ENCODE measurements around the gene IGSF21.
"Not testable (repeated sequence)": the region's sequence is repeated elsewhere in the genome, so short reads cannot be mapped to it uniquely, and the experiment has no call there.

Gene IGSF21

GRCh38 chr1:18408656-18409370 lies 301.2 kb downstream of the IGSF21 start:
- H3K9me3 ChIP-seq, result peaks cover 21% of the 10 kb centered on the region
- H3K4me1 ChIP-seq, result peaks cover 10% of the 10 kb centered on the region
- H3K36me3 ChIP-seq (replicated peaks), result no peaks in the 10 kb centered on the region
- in situ Hi-C loops (cut with MboI; ENCODE audit: low sequenced_read_pairs), result no loop called here
- no peaks in the 10 kb centered on the region for H3K27me3 ChIP-seq (ENCODE audit: low read depth)
- no peak overlapping the region for H3K4me3 ChIP-seq
- no peak for DNase-seq (ENCODE audit: low spot score in 2 of 2)

GRCh38 chr1:18409609-18410237 lies 302.1 kb downstream of the IGSF21 start:
- Histone ChIP-seq H3K4me1 (peaks cover 10% of the 10 kb centered on the region), H3K9me3 (peaks cover 21% of the 10 kb centered on the region), H3K27me3 (ENCODE audit: low read depth) (no peaks in the 10 kb centered on the region), H3K4me3 (no peak overlapping the region), H3K36me3 (replicated peaks) (no peaks in the 10 kb centered on the region)
- in situ Hi-C loops (cut with MboI; ENCODE audit: low sequenced_read_pairs), result no loop called here
- no peak for DNase-seq (ENCODE audit: low spot score in 2 of 2)

- Histone ChIP-seq H3K27me3 (ENCODE audit: low read depth) (no peaks in the 10 kb centered on the region), H3K4me1 (peaks cover 10% of the 10 kb centered on the region), H3K4me3 (no peak overlapping the region), H3K36me3 (replicated peaks) (no peaks in the 10 kb centered on the region), H3K9me3 (peaks cover 25% of the 10 kb centered on the region)
- in situ Hi-C loops (cut with MboI; ENCODE audit: low sequenced_read_pairs), result no loop called here
- peak; percentile 69 to 73 for DNase-seq (ENCODE audit: low spot score in 2 of 2)
Measured at GRCh38 chr1:18410407-18410806, 302.8 kb downstream of the IGSF21 start.

GRCh38 chr1:18411321-18411720 lies 303.7 kb downstream of the IGSF21 start:
- peaks cover 25% of the 10 kb centered on the region for H3K9me3 ChIP-seq
- H3K36me3 ChIP-seq (replicated peaks), result no peaks in the 10 kb centered on the region
- no peak for DNase-seq (ENCODE audit: low spot score in 2 of 2)
- H3K4me3 ChIP-seq, result no peak overlapping the region
- H3K4me1 ChIP-seq, result peaks cover 10% of the 10 kb centered on the region
- H3K27me3 ChIP-seq (ENCODE audit: low read depth), result no peaks in the 10 kb centered on the region
- in situ Hi-C loops (cut with MboI; ENCODE audit: low sequenced_read_pairs), result no loop called here

GRCh38 chr1:18411820-18412641 lies 304.4 kb downstream of the IGSF21 start:
- in situ Hi-C loops (cut with MboI; ENCODE audit: low sequenced_read_pairs), result no loop called here
- H3K9me3 ChIP-seq, result peaks cover 25% of the 10 kb centered on the region
- H3K4me1 ChIP-seq, result peaks cover 16% of the 10 kb centered on the region

GRCh38 chr1:18412882-18413353 lies 305.3 kb downstream of the IGSF21 start:
- H3K9me3 ChIP-seq, result peaks cover 25% of the 10 kb centered on the region
- no peaks in the 10 kb centered on the region for H3K27me3 ChIP-seq (ENCODE audit: low read depth)
- H3K36me3 ChIP-seq (replicated peaks), result no peaks in the 10 kb centered on the region
- peaks cover 21% of the 10 kb centered on the region for H3K4me1 ChIP-seq
- in situ Hi-C loops (cut with MboI; ENCODE audit: low sequenced_read_pairs), result no loop called here
- H3K4me3 ChIP-seq, result no peak overlapping the region
- DNase-seq (ENCODE audit: low spot score in 2 of 2), result no peak

More at GRCh38 chr1:18411820-18412641, 304.4 kb downstream of the IGSF21 start:
- no peak for DNase-seq (ENCODE audit: low spot score in 2 of 2)
- H3K36me3 ChIP-seq (replicated peaks), result no peaks in the 10 kb centered on the region
- no peaks in the 10 kb centered on the region for H3K27me3 ChIP-seq (ENCODE audit: low read depth)
- H3K4me3 ChIP-seq, result no peak overlapping the region

GRCh38 chr1:18413541-18414305 lies 306.1 kb downstream of the IGSF21 start:
- no peaks in the 10 kb centered on the region for H3K27me3 ChIP-seq (ENCODE audit: low read depth)
- no peak for DNase-seq (ENCODE audit: low spot score in 2 of 2)
- peaks cover 28% of the 10 kb centered on the region for H3K4me1 ChIP-seq
- H3K9me3 ChIP-seq, result peaks cover 25% of the 10 kb centered on the region
- no peak overlapping the region for H3K4me3 ChIP-seq
- no peaks in the 10 kb centered on the region for H3K36me3 ChIP-seq (replicated peaks)
- in situ Hi-C loops (cut with MboI; ENCODE audit: low sequenced_read_pairs), result no loop called here

- no peaks in the 10 kb centered on the region for H3K36me3 ChIP-seq (replicated peaks)
- DNase-seq (ENCODE audit: low spot score in 2 of 2), result no peak
- no peaks in the 10 kb centered on the region for H3K27me3 ChIP-seq (ENCODE audit: low read depth)
- in situ Hi-C loops (cut with MboI; ENCODE audit: low sequenced_read_pairs), result no loop called here
- H3K4me3 ChIP-seq, result no peak overlapping the region
- peaks cover 32% of the 10 kb centered on the region for H3K4me1 ChIP-seq
- H3K9me3 ChIP-seq, result peaks cover 25% of the 10 kb centered on the region
Measured at GRCh38 chr1:18414321-18414720, 306.7 kb downstream of the IGSF21 start.

- Histone ChIP-seq H3K27me3 (ENCODE audit: low read depth) (no peaks in the 10 kb centered on the region), H3K4me3 (no peak overlapping the region), H3K9me3 (peaks cover 25% of the 10 kb centered on the region), H3K4me1 (peaks cover 37% of the 10 kb centered on the region), H3K36me3 (replicated peaks) (no peaks in the 10 kb centered on the region)
- in situ Hi-C loops (cut with MboI; ENCODE audit: low sequenced_read_pairs), result no loop called here
- no peak for DNase-seq (ENCODE audit: low spot score in 2 of 2)
Measured at GRCh38 chr1:18414872-18415447, 307.4 kb downstream of the IGSF21 start.

- in situ Hi-C loops (cut with MboI; ENCODE audit: low sequenced_read_pairs), result no loop called here
- Histone ChIP-seq H3K9me3 (peaks cover 25% of the 10 kb centered on the region), H3K4me1 (peaks cover 34% of the 10 kb centered on the region), H3K4me3 (no peak overlapping the region), H3K36me3 (replicated peaks) (no peaks in the 10 kb centered on the region), H3K27me3 (ENCODE audit: low read depth) (no peaks in the 10 kb centered on the region)
- no peak for DNase-seq (ENCODE audit: low spot score in 2 of 2)
Measured at GRCh38 chr1:18415448-18416027, 307.9 kb downstream of the IGSF21 start.

- DNase-seq (ENCODE audit: low spot score in 2 of 2); H3K27me3 ChIP-seq (ENCODE audit: low read depth); H3K36me3 ChIP-seq (replicated peaks); H3K4me3 ChIP-seq; in situ Hi-C loops (cut with MboI; ENCODE audit: low sequenced_read_pairs): not testable (repeated sequence)
- peaks cover 32% of the 10 kb centered on the region for H3K4me1 ChIP-seq
- peaks cover 21% of the 10 kb centered on the region for H3K9me3 ChIP-seq
Measured at GRCh38 chr1:18416126-18416525, 308.5 kb downstream of the IGSF21 start.

- H3K4me1 ChIP-seq, result peaks cover 32% of the 10 kb centered on the region
- no peaks in the 10 kb centered on the region for H3K27me3 ChIP-seq (ENCODE audit: low read depth)
- peaks cover 10% of the 10 kb centered on the region; the same call in 1 of the 2 replicates for H3K9me3 ChIP-seq
- DNase-seq (ENCODE audit: low spot score in 2 of 2), result peak; percentile 75 to 98
- H3K4me3 ChIP-seq, result no peak overlapping the region
- in situ Hi-C loops (cut with MboI; ENCODE audit: low sequenced_read_pairs), result no loop called here
- no peaks in the 10 kb centered on the region for H3K36me3 ChIP-seq (replicated peaks)
Measured at GRCh38 chr1:18417316-18418269, 310.0 kb downstream of the IGSF21 start.

Data from HAP-1 (cell line).